KBM-7 (cell line): ENCODE data around the gene GRPEL1.

Source experiments
- DNase-seq: peaks from one replicate; pipeline ENCODE4 v3.0.0-alpha.2; 2015
- in situ Hi-C: fragments of 300-500 bp; cut with MboI; formaldehyde crosslinking; loops from 2 replicates; pipeline ENCODE4 v1.14.3; 2020; ENCODE audit warnings: low sequenced_read_pairs, low pct_unique_long_range_greater_than_20kb, mixed read lengths

Gene GRPEL1

GRCh38 chr4:7068883-7069282 is 1.0 kb upstream of the GRPEL1 start:
- in situ Hi-C loops: no loop called here

GRCh38 chr4:7068279-7068842 is 497 bp upstream of the GRPEL1 start:
- DNase-seq: no peak
- in situ Hi-C loops: no loop called here

More at GRCh38 chr4:7068883-7069282, 1.0 kb upstream of the GRPEL1 start:
- DNase-seq: no peak

GRCh38 chr4:7067126-7067451 is 775 bp downstream of the GRPEL1 start:
- in situ Hi-C loops: no loop called here
- DNase-seq: peak; percentile 47

GRCh38 chr4:7066493-7066892 is 1.4 kb downstream of the GRPEL1 start:
- no peak for DNase-seq
- in situ Hi-C loops: no loop called here

- in situ Hi-C loops: no loop called here
- DNase-seq: no peak
These were observed 1.9 kb downstream of the GRPEL1 start for GRCh38 chr4:7066006-7066405.

- DNase-seq: no peak
- in situ Hi-C loops: no loop called here
These were observed 4.5 kb downstream of the GRPEL1 start for GRCh38 chr4:7063362-7063761.

- in situ Hi-C loops: no loop called here
These were observed 5.0 kb downstream of the GRPEL1 start for GRCh38 chr4:7062816-7063215.

GRCh38 chr4:7061815-7062214 is 6.0 kb downstream of the GRPEL1 start:
- in situ Hi-C loops: no loop called here
- no peak for DNase-seq

More at GRCh38 chr4:7062816-7063215, 5.0 kb downstream of the GRPEL1 start:
- no peak for DNase-seq

GRCh38 chr4:7060346-7061150 is 7.3 kb downstream of the GRPEL1 start:
- DNase-seq: no peak
- in situ Hi-C loops: no loop called here

- DNase-seq: no peak
- in situ Hi-C loops: no loop called here
These were observed 8.2 kb downstream of the GRPEL1 start for GRCh38 chr4:7059662-7060061.

GRCh38 chr4:7058792-7059191 is 9.1 kb downstream of the GRPEL1 start:
- in situ Hi-C loops: no loop called here

GRCh38 chr4:7055990-7056325 is 11.9 kb downstream of the GRPEL1 start:
- no peak for DNase-seq
- in situ Hi-C loops: no loop called here

More at GRCh38 chr4:7058792-7059191, 9.1 kb downstream of the GRPEL1 start:
- DNase-seq: no peak

- DNase-seq: no peak
- in situ Hi-C loops: no loop called here
These were observed 12.5 kb downstream of the GRPEL1 start for GRCh38 chr4:7055111-7055989.

- no peak for DNase-seq
- in situ Hi-C loops: no loop called here
These were observed 13.6 kb downstream of the GRPEL1 start for GRCh38 chr4:7054106-7054880.

GRCh38 chr4:7052923-7053715 is 14.7 kb downstream of the GRPEL1 start:
- DNase-seq: peak; percentile 81
- in situ Hi-C loops: no loop called here

GRCh38 chr4:7052313-7052712 is 15.6 kb downstream of the GRPEL1 start:
- no peak for DNase-seq
- in situ Hi-C loops: no loop called here

- DNase-seq: no peak
- in situ Hi-C loops: no loop called here
These were observed 16.0 kb downstream of the GRPEL1 start for GRCh38 chr4:7051905-7052304.

- in situ Hi-C loops: no loop called here
These were observed 16.7 kb downstream of the GRPEL1 start for GRCh38 chr4:7051144-7051495.

More at GRCh38 chr4:7051144-7051495, 16.7 kb downstream of the GRPEL1 start:
- DNase-seq: no peak
